ENCODE measurements around the gene PEX1. TPM values are rescaled to one million over a fixed set of nuclear protein-coding genes. Genes with fewer than 3 reads are reported as not detected.
A peak's percentile ranks its signal among the peaks of the same experiment; 100 is the strongest.

Gene PEX1
- total and polyA plus RNA-seq, 2 of the 13 experiments (the other 11 are each of a cell fraction or from before 2014, with no cell fraction given) = 16.6 to 22.4 TPM

- TF ChIP-seq ARID3A (IDR thresholded peaks at IDR 0.05; ENCODE audit: low read depth, low read length) (peak; percentile 63; the same call in 1 of the 2 replicates), ZNF609 (CRISPR knock-in tag; IDR thresholded peaks at IDR 0.05; ENCODE audit: borderline replicate concordance) (no peak), AKNA (CRISPR knock-in tag; IDR thresholded peaks at IDR 0.05; ENCODE audit: borderline replicate concordance) (no peak), NR2F6 (IDR thresholded peaks at IDR 0.05) (no peak), NR2F6 (CRISPR knock-in tag; IDR thresholded peaks at IDR 0.05) (0 out of 2 replicates have a peak, but pooled peaks have one; percentile 15), HHEX (CRISPR knock-in tag; IDR thresholded peaks at IDR 0.05) (no peak), ZNF337 (CRISPR knock-in tag; IDR thresholded peaks at IDR 0.05; ENCODE audit: borderline replicate concordance, low read depth) (0 out of 2 replicates have a peak, but pooled peaks have one; percentile 47), ETV6 (CRISPR knock-in tag; conservative IDR thresholded peaks at IDR 0.05) (no peak), ZNF136 (CRISPR knock-in tag; IDR thresholded peaks at IDR 0.05; ENCODE audit: low read depth) (0 out of 2 replicates have a peak, but pooled peaks have one; percentile 61), IKZF5 (CRISPR knock-in tag; IDR thresholded peaks at IDR 0.05) (peak; percentile 73; the same call in 1 of the 2 replicates), FOXP1 (IDR thresholded peaks at IDR 0.05) (no peak), FOXP1 (CRISPR knock-in tag; IDR thresholded peaks at IDR 0.05) (no peak), ZNF598 (CRISPR knock-in tag; IDR thresholded peaks at IDR 0.05; ENCODE audit: borderline replicate concordance) (peak; percentile 16; the same call in 1 of the 2 replicates), MXI1 (IDR thresholded peaks at IDR 0.05; ENCODE audit: borderline replicate concordance, low read depth, low read length) (no peak; the same call in 2 of the 3 replicates), ZNF589 (CRISPR knock-in tag; conservative IDR thresholded peaks at IDR 0.05) (peak; percentile 79; the same call in 1 of the 2 replicates)
- TF ChIP-seq, protein P1, sequence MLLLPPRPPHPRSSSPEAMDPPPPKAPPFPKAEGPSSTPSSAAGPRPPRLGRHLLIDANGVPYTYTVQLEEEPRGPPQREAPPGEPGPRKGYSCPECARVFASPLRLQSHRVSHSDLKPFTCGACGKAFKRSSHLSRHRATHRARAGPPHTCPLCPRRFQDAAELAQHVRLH (CRISPR knock-in tag; IDR thresholded peaks at IDR 0.05; ENCODE audit: borderline replicate concordance, low read depth) = peak; percentile 38; the same call in 1 of the 2 replicates
These were observed at the start of gene PEX1, which contains the start of gene RBM48 (continued) for GRCh38 chr7:92528188-92528957.
